Duodenal mucosa (tissue), 2 donors: ENCODE data around the gene JAK2.
"Not testable (repeated sequence)": the region's sequence is repeated elsewhere in the genome, so short reads cannot be mapped to it uniquely, and the experiment has no call there.

Experiments
- H3K27ac ChIP-seq: one replicate; pipeline ENCODE4 v1.7.0; 2013; ENCODE audit warnings: low read depth, low read length
- H3K27me3 ChIP-seq, 2 donors: one replicate each; pipeline ENCODE4 v1.7.0; 2013; ENCODE audit warnings: low read length in 2 of 2, control low read depth in 1 of 2; ENCODE audit not compliant: insufficient read depth in 2 of 2, control insufficient read depth in 1 of 2
- H3K36me3 ChIP-seq, 2 donors: one replicate each; pipeline ENCODE4 v1.7.0; 2013; ENCODE audit warnings: low read length in 2 of 2, control low read depth in 1 of 2; ENCODE audit not compliant: insufficient read depth in 2 of 2, control insufficient read depth in 1 of 2
- H3K4me1 ChIP-seq, 2 donors: one replicate each; pipeline ENCODE4 v1.7.0; 2013; ENCODE audit warnings: low read length in 2 of 2, control low read depth in 1 of 2; ENCODE audit not compliant: insufficient read depth in 2 of 2, control insufficient read depth in 1 of 2
- H3K4me3 ChIP-seq, 2 donors: one replicate each; pipeline ENCODE4 v1.7.0; 2013; ENCODE audit warnings: low read length in 2 of 2, low read depth in 1 of 2
- H3K9ac ChIP-seq, 2 donors: one replicate each; pipeline ENCODE4 v1.7.0; 2013; ENCODE audit warnings: low read length in 2 of 2, low read depth in 1 of 2
- H3K9me3 ChIP-seq, 2 donors: one replicate each; pipeline ENCODE4 v1.7.0; 2013; ENCODE audit warnings: low read length in 2 of 2, control low read depth in 1 of 2; ENCODE audit not compliant: control insufficient read depth in 1 of 2

The JAK2 gene

DNA sequence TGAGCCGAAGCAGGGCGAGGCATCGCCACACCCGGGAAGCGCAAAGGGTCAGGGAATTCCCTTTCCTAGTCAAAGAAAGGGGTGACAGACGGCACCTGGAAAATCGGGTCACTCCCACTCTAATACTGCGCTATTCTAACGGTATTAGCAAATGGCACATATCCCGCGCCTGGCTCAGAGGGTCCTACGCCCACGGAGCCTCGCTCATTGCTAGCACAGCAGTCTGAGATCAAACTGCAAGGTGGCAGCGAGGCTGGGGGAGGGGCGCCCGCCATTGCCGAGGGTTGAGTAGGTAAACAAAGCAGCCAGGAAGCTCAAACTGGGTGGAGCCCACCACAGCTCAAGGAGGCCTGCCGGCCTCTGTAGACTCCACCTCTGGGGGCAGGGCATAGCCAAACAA, 46.9 kb downstream of the JAK2 start:
- not testable (repeated sequence) for H3K9me3 ChIP-seq, H3K9ac ChIP-seq, H3K27me3 ChIP-seq, H3K27ac ChIP-seq, H3K4me1 ChIP-seq, H3K4me3 ChIP-seq
- peaks cover 5 to 22% of the 10 kb centered on the region in 2 donors for H3K36me3 ChIP-seq

DNA sequence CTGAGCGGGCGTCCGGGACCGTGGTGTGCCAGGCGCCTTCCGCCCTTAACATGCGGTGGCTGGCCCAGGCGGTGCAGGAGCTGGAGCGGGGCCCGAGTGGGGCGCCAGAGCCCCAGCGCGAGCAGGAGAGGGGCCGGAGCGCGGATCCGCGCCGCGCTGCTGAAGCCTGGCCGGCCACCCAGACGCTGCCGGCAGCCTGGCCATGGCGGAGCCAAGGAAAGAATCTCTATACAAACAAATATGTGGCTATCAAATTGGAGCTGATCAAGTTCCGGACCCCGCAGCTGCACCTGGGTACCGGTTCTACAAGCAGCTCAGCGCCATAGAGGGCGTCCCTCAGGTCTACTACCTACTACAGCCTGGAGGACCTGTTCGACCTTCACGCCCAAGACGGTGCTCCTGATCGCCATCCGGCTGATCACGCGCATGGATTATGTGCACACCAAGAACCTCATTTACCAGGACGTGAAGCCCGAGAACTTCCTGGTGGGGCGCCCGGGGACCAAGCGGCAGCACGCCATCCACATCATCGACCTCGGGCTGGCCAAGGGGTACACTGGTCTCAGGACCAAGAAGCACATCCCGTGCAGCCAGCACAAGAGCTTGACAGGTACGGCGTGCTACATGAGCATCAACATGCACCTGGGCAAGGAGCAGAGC, 55.8 kb downstream of the JAK2 start:
- peaks cover 0 to 7% of the 10 kb centered on the region in 2 donors for H3K9me3 ChIP-seq
- H3K9ac ChIP-seq, result no peak overlapping the region
- H3K27ac ChIP-seq, result no peak overlapping the region
- H3K4me1 ChIP-seq, result no peaks in the 10 kb centered on the region
- no peak overlapping the region for H3K4me3 ChIP-seq
- H3K36me3 ChIP-seq, result peaks cover 12 to 16% of the 10 kb centered on the region in 2 donors
- H3K27me3 ChIP-seq, result no peaks in the 10 kb centered on the region

DNA sequence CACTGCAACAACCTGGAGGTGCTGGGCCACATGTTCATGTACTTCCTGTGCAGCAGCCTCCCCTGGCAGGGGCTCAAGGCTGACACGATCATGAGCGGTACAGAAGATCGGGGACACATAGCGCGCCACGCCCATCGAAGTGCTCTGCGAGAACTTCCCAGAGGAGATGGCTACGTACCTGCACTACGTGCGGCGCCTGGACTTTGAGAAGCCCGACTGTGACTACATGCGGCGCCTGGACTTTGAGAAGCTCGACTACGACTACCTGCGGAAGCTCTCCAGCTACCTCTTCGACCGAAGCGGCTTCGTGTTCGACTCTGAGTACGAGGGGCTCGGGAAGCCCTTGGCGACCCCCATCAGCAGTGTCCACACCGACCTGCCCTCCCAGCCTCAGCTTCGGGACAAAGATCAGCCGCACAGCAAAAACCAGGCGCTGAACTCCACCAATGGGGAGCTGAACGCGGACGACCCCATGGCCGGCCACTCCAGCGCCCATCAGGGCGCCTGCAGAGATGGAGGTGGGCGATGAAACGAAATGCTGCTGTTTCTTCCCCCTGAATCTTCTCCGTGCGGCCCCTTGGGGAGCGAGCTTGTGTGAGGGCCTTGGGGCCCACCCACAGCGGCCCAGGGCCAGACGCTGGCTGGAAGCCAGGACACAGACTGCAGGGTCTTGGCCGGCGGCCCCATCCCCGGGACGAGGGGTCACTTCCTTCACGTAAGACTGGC, 56.5 kb downstream of the JAK2 start:
- Histone ChIP-seq H3K36me3 (peaks cover 12 to 18% of the 10 kb centered on the region in 2 donors), H3K27me3 (no peaks in the 10 kb centered on the region), H3K27ac (no peak overlapping the region), H3K9me3 (peaks cover 0 to 7% of the 10 kb centered on the region in 2 donors), H3K4me3 (no peak overlapping the region), H3K9ac (no peak overlapping the region), H3K4me1 (no peaks in the 10 kb centered on the region)

DNA sequence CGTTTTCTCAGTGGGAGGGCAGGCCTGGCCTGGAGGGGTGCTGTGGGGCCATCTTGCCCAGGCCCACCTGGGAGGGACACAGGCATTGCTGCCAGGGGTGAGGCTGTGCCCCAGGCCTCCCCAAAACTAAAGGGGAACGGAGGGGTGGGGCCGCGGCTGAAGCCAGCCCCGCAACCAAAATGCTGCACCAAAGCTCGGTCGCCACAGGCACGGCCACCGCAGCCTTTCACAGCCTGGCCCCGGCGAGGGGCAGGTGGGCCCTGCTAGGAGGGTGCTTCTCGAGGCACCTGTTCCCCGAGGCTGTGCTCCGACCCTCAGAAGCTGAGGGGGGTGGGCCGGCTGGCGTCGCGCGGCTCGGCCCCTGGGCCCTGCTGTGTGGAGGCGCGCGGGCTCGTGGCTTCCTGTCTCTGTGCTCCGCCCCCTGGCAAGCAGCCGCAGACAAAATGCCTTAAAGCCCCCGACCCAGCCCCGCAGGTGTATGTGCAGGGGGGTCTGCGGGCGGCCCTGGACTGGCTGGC, 57.6 kb downstream of the JAK2 start:
- Histone ChIP-seq H3K9ac (no peak overlapping the region), H3K4me1 (no peaks in the 10 kb centered on the region), H3K36me3 (peaks cover 12 to 18% of the 10 kb centered on the region in 2 donors), H3K9me3 (peaks cover 0 to 7% of the 10 kb centered on the region in 2 donors), H3K27me3 (no peaks in the 10 kb centered on the region), H3K27ac (no peak overlapping the region), H3K4me3 (no peak overlapping the region)

DNA sequence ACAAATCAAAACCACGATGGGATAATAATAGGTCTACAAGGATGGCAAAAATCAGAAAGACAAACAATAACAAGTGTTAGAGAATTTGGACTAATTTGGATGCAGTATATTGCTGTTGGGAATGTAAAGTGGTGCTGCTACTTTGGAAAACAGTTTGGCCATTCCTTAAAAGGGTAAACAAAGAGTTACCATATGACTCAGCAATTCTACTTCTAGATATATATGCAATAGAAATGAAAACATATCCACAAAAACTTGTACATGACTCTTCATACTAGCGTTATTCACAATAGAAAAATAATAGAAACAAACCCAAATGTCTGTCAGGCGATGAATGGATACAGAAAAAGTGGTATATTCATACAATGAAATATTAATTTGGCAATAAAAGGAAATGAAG, 58.3 kb downstream of the JAK2 start:
- no peak overlapping the region for H3K9ac ChIP-seq
- no peak overlapping the region for H3K4me3 ChIP-seq
- H3K36me3 ChIP-seq, result peaks cover 12 to 18% of the 10 kb centered on the region in 2 donors

DNA sequence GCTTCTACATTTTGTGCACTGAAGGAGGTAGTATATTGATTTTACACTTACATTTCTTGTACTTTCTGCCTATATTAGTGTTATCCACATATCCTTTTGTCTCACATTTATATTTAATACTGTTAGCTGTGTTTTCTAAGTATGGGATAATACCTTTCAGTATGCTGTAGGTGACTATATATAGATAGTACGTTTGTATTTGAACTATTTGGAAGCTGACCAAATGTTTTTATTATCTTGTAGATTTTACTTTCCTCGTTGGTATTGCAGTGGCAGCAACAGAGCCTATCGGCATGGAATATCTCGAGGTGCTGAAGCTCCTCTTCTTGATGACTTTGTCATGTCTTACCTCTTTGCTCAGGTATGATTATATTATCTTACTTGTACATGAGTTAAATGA, 59.1 kb downstream of the JAK2 start:
- H3K36me3 ChIP-seq, result peaks cover 12 to 18% of the 10 kb centered on the region in 2 donors
- no peaks in the 10 kb centered on the region for H3K4me1 ChIP-seq
- no peak overlapping the region for H3K27ac ChIP-seq
- H3K4me3 ChIP-seq, result no peak overlapping the region
- H3K27me3 ChIP-seq, result no peaks in the 10 kb centered on the region
- H3K9me3 ChIP-seq, result peaks cover 0 to 7% of the 10 kb centered on the region in 2 donors
- H3K9ac ChIP-seq, result no peak overlapping the region

More for the DNA sequence above, 58.3 kb downstream of the JAK2 start:
- Histone ChIP-seq H3K27me3 (no peaks in the 10 kb centered on the region), H3K9me3 (peaks cover 0 to 7% of the 10 kb centered on the region in 2 donors), H3K27ac (no peak overlapping the region), H3K4me1 (no peaks in the 10 kb centered on the region)

DNA sequence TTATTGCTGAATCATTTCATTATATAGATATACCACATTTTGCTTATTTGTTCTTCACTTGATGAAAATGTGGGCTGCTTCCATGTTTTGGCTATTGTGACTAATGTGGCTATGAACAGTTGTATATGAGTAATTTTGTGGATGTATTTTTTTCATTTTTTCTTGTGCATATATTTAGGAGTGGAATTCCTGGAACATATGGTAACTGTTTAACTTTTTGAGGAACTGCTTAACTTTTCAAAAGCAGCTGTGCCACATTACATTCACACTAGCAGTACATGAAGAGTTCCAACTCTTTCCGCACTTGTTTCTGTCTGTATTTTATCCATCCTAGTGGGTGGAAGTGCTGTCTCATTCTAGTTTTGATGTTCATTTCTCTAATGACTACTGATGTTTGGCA, 67.8 kb downstream of the JAK2 start:
- no peak overlapping the region for H3K27ac ChIP-seq
- no peaks in the 10 kb centered on the region for H3K27me3 ChIP-seq

DNA sequence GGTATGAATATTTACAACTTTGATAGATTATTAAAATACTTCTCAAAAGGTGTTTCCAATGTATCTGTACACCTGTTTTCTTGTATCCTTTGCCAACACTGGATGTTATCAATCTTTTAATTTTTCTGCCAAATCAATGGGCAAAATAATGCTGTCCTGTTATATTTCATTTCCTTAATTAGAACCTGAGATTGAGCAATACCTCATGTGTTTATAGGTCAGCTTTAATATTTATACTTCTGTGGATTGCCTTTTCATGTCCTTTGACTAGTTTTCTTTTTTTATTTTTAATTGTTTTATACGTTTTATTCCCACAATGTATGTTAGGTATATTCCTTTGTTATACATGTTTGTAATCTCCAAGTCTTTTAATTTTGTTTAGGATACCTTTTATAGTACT, 77.6 kb downstream of the JAK2 start:
- Histone ChIP-seq H3K9ac (no peak overlapping the region), H3K27me3 (no peaks in the 10 kb centered on the region), H3K9me3 (no peaks in the 10 kb centered on the region), H3K36me3 (peaks cover 2 to 13% of the 10 kb centered on the region in 2 donors), H3K27ac (no peak overlapping the region), H3K4me3 (no peak overlapping the region), H3K4me1 (no peaks in the 10 kb centered on the region)

More for the DNA sequence above, 67.8 kb downstream of the JAK2 start:
- no peaks in the 10 kb centered on the region for H3K9me3 ChIP-seq
- no peak overlapping the region for H3K9ac ChIP-seq
- no peaks in the 10 kb centered on the region for H3K4me1 ChIP-seq
- peaks cover 4 to 11% of the 10 kb centered on the region in 2 donors for H3K36me3 ChIP-seq
- H3K4me3 ChIP-seq, result no peak overlapping the region

DNA sequence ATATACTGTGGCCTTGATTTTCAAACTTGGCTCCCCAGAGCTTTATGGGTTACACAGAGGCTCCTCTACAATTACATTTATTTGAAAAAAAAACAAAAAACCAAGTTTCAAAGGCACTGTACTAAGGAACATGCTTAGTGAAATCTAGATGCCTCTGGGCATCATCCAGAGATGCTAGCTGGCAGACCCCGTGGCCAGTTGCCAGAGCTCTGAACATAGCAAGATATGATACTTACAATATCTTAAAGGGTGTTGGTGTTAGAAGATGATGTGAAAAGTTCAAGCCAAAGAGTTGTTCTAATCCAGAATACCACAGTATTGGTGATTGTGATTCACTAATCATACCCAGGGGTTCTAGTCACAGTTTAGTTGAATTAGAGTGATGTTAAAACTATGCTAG, 87.8 kb downstream of the JAK2 start:
- Histone ChIP-seq H3K27ac (no peak overlapping the region), H3K4me1 (no peaks in the 10 kb centered on the region), H3K27me3 (no peaks in the 10 kb centered on the region), H3K4me3 (no peak overlapping the region), H3K36me3 (peaks cover 27 to 41% of the 10 kb centered on the region in 2 donors), H3K9me3 (no peaks in the 10 kb centered on the region), H3K9ac (no peak overlapping the region)

DNA sequence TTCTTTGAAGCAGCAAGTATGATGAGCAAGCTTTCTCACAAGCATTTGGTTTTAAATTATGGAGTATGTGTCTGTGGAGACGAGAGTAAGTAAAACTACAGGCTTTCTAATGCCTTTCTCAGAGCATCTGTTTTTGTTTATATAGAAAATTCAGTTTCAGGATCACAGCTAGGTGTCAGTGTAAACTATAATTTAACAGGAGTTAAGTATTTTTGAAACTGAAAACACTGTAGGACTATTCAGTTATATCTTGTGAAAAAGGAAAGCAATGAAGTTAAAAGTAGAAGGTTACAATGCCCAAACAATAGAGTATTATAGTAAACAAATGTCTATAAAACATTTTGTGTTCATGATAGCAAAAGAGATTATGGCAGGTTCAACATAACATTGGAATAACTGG, 88.6 kb downstream of the JAK2 start:
- no peak overlapping the region for H3K27ac ChIP-seq
- no peaks in the 10 kb centered on the region for H3K4me1 ChIP-seq
- no peak overlapping the region for H3K4me3 ChIP-seq
- peaks cover 29 to 40% of the 10 kb centered on the region in 2 donors for H3K36me3 ChIP-seq
- H3K9ac ChIP-seq, result no peak overlapping the region
- no peaks in the 10 kb centered on the region for H3K27me3 ChIP-seq
- H3K9me3 ChIP-seq, result no peaks in the 10 kb centered on the region
